AG09319 (cell line): ENCODE results near the gene SLC25A13.

Experiments used
- DNase-seq: peaks from one replicate; pipeline ENCODE4 v3.0.0-alpha.2; 2010; ENCODE audit warnings: low read depth; ENCODE audit errors: extremely low read depth
- TF ChIP-seq, protein P1 (sequence below): IDR thresholded peaks from 2 replicates; pipeline ENCODE4 v1.5.1; 2011; ENCODE audit warnings: low read depth, mild to moderate bottlenecking, inconsistent platforms, low read length, moderate library complexity

SLC25A13 gene

DNA sequence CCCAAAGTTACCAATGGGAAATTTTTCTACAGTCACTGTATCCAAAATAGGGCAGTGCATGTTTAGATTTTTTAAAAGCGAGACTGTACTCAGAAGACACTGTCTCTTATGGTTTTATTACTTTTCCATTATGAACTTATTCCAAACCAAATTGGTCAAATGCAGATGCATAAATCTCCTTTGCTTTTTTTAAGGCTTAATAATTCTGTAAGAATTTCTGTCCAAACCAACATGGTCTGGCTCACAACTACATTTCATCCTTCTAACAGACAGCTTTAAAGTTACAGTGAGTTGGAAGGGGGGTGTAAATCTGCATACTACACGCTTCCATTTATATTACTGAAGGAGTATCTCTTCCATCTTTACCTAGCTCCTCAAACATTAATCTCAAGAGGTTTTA is 199.2 kb downstream of the SLC25A13 start:
- no peak for DNase-seq
- TF ChIP-seq, protein P1, sequence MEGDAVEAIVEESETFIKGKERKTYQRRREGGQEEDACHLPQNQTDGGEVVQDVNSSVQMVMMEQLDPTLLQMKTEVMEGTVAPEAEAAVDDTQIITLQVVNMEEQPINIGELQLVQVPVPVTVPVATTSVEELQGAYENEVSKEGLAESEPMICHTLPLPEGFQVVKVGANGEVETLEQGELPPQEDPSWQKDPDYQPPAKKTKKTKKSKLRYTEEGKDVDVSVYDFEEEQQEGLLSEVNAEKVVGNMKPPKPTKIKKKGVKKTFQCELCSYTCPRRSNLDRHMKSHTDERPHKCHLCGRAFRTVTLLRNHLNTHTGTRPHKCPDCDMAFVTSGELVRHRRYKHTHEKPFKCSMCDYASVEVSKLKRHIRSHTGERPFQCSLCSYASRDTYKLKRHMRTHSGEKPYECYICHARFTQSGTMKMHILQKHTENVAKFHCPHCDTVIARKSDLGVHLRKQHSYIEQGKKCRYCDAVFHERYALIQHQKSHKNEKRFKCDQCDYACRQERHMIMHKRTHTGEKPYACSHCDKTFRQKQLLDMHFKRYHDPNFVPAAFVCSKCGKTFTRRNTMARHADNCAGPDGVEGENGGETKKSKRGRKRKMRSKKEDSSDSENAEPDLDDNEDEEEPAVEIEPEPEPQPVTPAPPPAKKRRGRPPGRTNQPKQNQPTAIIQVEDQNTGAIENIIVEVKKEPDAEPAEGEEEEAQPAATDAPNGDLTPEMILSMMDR = no peak

DNA sequence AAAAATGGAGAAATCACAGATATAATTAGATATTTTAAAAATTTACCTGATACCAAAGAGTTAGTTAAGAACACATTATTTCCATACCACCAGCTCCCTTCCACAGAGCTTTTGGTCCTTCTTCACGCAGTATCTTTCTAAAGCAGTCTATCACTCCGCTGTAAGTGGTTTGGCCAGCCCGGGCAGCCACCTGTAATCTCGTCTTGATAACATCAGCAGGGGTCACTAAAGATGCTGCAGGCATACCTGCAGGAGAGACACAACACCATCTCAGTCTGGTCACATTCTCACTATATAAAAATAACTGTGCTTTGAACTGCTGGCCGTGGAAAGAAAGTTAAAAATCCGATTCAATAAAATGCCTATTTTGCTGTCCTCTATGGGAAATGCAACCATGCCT is 200.1 kb downstream of the SLC25A13 start:
- no peak for DNase-seq
- TF ChIP-seq, protein P1 = no peak

DNA sequence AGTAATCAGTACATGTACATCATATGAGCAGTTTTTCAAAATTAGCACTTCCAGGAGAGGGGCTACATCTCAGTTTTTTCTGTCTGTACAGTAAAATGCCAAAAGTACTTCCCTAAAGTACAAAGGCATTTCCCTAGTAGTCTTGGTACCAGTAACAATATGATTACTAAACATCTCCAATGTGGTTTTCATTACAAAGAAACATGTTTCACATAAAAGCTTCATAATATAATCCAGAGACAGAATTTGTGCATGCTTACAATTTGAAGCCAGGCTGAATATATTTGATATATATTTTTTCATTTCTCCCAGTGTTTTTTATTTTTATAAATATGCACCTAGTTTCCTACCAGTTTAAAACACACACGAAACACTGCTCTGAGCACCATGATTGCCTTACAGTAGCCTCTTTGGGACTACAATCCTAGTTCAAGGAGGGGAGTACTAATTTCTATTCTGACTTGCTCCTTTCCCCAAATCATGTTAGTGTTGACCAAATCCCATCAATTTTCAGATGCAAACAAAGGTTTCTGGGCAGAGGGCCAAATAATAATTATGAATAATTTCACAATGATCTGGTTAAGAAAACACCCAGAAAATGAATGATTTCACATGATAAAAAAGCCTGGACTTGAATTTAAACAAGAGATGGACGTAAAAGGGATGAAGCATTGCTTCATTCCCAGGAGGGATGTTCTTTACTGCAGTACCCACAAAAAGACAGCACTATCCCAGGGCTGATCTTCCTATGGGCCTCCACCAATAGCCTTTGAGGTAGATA is 201.3 kb downstream of the SLC25A13 start:
- TF ChIP-seq, protein P1 = no peak

DNA sequence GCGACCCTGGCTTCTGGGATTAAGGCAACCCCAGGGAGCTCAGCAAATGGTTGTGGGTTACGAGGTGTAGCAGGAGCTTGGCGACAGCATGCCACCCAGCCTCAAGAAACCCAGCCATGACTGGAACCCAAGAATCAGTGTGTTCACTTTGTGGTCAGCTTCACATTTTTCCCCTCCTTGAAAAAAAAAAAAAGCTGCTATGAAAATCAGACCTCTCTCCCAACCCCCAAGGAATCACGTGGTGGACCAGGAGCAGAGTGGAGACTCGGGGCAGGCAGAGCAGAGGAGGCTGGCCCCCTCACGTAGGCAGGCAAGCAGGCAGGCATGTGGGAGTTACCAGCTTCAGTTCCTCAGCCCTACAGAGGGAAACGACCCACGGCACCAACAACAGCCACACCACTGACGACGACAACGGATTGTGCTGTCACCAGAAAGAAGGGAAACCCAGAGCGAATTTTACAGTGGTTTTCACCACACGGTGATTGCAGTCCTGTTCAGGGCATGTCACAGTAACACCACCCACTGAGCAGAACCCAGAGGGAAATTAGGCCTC is 203.4 kb downstream of the SLC25A13 start:
- DNase-seq = no peak
- TF ChIP-seq, protein P1 = no peak

More for the DNA sequence above, 201.3 kb downstream of the SLC25A13 start:
- no peak for DNase-seq

DNA sequence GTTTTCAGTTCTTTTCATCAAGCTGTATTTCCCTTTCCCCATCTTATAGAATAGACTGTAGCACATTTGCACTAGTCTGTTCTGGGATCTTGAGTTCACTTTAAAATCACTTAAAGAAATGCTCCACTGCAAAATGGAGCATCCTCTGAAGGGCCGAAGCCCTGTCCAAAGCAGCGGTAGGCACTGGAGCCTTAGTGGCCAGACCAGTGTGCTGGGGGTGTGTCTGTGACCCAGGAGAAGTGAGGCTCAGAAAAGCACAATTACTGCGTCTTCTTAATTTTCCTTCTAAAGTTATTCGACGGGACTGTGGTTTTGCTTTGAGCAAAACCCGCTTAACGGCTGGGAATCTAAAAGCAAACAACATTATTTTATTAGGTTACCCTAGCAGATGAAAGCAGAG is 205.7 kb downstream of the SLC25A13 start:
- no peak for DNase-seq
- TF ChIP-seq, protein P1 = no peak

DNA sequence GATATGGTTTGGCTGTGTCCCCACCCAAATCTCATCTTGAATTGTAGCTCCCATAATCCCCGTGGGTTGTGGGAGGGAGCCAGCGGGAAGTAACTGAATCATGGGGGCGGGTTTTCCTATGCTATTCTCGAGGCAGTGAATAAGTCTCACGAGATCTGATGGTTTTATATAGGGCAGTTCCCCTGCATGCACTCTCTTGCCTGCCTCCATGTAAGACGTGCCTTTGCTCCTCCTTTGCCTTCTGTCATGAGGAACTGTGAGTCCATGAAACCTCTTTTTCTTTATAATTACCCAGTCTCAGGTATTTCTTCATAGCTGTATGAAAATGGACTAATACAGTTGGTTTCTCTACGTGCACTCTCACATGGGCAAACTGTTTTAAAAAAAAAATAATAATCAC is 207.7 kb downstream of the SLC25A13 start:
- TF ChIP-seq, protein P1 = no peak

DNA sequence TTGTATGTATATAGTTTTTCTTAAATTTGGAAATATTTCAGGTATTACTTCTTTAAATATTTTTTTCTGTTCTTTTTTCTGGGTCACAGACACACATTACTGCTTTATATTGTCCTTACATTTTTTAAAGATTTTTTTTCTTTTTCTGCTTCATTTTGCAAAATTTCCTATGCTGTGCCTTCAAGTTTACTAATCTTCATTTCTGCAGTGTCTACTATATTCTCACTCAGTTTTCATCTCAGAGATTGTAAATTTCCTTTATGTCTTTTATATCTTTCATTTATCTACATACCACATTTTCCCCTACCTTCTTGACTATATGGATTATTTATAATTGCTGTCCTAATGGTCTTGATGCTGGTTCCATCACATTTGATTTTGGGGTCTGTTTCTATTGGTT is 210.5 kb downstream of the SLC25A13 start:
- TF ChIP-seq, protein P1 = no peak

More for the DNA sequence above, 207.7 kb downstream of the SLC25A13 start:
- no peak for DNase-seq

More for the DNA sequence above, 210.5 kb downstream of the SLC25A13 start:
- DNase-seq = no peak
